Measurements from ENCODE around the gene SMAP2.
"Not testable (repeated sequence)": the region's sequence is repeated elsewhere in the genome, so short reads cannot be mapped to it uniquely, and the experiment has no call there.

The SMAP2 gene

DNA sequence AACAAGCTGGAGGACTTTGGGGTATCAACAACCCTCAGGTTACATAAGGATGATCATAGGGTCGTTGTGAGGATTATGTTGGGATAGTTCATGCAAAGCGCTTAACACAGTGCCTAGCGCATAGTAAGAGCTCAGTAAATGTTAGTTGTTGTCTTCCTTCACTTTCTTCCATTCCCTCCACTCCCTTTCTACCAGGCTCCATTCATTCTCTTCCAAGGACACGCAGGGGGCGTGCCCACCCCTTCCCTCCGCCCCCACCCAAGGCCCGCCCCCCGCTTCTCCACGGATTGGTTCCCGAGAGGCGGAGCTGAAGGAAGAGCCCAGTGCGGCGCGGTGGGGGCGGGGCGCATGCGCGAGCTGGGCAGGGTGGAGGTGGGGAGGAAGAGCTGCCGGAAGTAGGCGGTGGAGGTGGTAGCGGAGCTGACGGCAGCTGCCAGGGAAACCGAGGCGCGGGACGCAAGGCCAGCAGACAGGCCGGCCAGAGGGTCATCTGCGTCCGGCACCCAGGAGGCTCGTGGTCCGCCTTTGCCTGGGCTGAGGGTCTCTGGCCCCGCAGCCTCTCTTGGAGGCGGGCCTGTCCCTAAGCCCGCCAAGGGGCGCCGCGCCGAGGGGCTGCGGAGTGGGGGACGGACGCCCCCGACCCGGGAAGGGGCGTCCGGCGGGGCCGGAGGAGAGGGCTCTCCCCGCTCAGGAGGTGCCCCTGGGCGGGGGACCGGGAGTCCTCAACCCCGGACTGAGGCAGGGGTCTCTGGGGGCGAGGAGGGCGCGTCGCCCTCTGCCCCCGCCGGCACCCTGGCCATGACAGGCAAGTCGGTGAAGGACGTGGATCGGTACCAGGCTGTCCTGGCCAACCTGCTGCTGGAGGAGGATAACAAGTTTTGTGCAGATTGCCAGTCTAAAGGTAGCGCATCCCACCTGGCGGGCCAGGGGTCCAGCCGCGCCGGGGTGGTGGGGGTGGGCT lies at the start of gene SMAP2:
Gene SMAP2 (plus strand): TSS at position 405 of the 961 bp plus-strand sequence. CDS start 394 bp downstream, at position 799.
- DNase-seq = peak; percentile 96 to 97

DNA sequence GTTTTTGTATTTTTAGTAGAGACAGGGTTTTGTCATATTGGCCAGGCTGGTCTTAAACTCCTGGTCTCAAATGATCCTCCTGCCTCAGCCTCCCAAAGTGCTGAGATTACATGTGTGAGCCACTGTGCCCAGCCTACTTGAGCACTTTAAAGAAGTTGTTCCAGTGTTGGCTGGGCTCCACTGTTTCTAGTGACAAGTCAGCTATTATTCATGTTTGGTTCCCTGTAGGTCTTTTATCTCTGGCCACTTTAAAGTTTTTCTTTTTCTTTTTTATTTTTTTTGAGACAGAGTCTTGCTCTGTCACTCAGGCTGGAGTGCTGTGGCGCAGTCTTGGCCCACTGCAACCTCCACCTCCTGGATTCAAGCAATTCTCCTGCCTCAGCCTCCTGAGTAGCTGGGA lies 42.1 kb upstream of the SMAP2 start:
- not testable (repeated sequence) for DNase-seq

DNA sequence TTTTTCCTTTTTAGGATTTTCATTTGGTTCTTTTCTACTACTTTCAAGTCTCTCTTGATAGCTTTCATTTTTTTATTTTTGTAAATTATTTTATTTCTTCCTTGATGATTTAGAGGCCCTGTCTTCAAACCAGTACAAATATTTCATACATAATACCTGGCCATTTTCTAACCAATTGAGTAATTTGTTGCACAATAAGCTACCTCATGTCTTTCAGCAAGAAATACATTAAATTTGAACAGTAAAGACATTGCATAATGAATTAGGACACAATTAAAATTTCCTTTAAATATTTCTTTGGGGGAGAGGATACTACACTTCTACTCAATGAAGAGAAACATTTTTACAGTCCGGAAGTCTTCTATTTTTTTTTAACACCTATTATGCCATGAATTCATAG lies 40.8 kb upstream of the SMAP2 start:
- DNase-seq = no peak

DNA sequence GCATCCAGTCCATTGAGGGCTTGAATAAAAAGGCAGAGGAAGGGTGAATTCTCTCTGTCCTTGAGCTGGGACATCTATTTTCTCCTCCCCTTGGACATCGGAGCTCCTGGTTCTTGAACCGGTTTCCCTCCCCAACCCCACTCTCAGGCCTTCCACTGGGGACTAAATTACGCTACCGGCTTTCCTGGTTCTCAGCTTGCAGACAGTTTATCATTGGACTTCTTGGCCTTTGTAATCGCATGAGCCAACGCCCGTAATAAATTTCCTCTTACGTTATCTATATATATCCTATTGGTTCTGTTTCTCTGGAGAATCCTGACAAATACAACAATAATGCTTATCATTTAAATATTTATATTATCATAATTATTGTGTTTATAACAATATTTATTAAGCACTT lies 36.1 kb upstream of the SMAP2 start:
- DNase-seq = no peak

DNA sequence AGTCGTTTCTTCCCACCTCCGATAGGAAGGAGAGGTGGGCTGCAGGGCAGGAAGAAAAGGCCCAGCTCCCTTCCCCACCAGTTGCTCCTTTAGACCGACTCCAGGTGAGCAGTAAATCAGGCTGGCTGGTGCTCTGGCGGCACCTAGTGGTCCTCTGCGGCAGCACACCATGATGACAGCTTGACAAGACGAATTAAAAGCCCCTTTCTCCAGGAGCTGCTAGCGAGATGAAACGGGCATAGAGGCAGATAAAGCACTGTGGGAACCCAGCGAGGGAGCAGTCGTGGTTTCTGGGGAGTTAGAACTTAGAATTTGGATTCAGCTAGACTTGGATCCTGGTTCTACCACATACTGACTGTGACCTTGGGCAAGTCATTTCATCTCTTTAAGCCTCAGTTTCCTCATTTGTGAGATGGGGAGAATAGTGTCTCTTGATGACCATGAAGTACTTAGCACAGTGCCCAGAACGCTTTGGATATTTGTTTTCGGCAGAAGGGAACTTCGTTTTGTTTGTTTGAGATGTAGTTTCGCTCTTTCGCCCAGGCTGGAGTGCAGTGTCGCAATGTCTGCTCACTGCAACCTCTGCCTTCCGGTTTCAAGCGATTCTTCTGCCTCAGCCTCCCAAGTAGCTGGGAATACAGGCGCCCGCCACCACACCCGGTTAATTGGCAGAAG lies 34.6 kb upstream of the SMAP2 start:
- DNase-seq = peak; percentile 94 to 96

DNA sequence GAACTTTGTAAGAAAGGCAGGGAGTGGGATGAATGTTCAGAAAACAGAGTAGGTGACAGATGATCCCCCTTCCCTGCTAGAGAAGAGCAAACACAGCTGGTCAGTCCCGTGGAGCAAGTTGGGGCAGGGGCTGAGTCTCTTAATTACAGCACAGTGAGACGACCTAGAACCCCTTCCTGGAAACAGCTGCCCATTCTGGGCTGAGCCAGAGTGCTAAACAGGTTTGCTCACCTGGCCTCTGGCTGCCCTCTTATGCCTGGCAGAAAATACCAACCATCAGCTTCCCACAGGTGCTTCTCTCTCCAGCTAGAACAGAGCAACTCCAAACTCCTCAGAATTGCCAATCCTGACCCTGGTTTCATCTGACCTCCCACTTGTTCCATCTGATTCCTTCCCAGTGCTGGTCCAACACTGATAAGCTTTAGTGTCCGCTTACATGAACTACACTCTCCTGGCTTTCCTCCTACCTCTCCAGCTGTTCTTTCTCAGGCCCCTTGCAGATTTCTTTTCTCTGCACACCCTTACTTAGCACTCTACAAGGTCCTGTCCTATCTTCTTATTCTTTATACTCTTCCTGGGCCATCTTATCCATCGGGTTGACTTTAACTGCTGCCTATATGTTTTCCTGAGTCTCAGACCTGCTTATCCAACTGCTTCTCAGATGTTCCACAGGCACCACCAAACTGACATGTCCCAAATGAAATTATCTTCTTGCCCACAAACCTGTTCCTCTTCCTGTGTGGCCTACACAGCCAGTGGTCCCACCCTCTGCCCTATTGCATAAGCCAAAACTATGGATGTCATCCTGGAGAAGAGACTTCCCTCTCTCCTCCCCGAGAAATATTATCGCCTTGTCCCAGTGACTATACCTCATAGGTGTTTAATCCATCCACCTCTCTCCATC lies 33.9 kb upstream of the SMAP2 start:
- no peak for DNase-seq

DNA sequence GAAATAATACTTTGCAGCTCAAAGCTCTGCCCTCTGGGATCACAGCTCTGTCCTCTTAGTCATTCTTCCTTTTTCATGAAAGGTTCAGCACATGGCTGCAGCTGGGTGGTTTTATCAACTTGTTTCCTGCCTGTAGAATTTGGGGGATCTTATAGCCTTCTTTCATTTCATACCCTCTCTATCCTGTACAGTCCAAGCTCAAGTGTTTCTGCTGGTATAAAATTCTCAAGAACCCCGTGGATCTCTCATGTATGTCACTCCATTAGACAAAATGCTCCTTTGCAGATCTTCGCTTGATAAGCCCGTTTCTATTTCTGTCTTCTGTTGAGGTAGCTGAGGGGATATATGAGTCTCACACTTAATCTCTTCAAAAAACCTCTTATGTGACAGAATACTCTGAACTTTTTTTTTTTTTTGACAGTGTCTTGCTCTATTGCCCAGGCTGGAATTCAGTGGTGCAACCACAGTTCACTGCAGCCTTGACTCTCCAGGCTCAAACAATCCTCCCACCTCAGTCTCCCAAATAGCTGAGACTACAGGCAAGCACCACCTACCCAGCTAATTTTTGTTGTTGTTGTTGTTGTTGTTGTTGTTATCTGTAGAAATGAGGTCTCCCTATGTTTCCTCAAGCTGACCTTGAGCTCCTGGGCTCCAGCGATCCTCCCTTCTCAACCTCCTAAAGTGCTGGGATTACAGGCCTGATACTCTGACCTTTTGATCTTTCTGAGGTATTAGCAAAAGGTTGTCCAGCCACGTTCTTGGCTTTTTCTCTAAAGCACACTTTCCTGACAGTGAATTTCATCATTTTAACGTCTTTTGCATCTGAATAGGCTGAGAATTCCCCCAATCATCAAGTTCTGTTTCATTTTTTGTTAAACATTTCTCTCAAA lies 31.8 kb upstream of the SMAP2 start:
- DNase-seq = peak in 1 of 2 experiments; percentile 8

DNA sequence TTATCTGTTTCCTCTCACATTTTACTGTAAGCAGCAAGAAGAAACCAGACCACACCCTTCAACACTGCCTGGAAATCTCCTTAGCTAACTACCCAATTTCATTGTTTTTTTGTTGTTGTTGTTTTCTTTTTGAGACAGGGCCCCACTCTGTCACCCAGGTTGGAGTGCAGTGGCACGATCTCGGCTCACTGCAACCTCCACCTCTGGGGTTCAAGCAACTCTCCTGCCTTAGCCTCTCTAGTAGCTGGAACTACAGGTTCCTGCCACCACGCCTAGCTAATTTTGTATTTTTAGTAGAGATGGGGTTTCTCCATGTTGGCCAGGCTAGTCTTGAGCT lies 31.2 kb upstream of the SMAP2 start:
- not testable (repeated sequence) for DNase-seq

DNA sequence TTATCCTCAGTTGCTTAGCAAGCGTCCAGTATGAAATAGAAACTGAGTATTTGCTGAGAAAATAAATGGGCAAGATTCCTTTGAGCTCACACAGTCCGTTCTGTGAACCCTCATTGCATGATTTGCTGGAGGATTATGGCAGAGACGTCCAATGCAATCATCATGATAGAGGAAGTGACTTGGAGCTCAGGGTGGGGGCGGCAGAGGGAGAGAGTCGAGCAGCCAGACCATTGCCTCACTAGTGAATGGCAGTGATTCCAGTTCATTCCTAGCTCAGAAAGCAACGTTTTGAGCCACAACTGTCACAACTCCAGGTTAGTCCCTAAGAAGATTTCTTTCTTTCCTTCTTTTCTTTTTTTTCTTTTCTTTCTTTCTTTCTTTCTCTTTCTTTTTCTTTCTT lies 28.9 kb upstream of the SMAP2 start:
- peak in 1 of 2 experiments; percentile 14 for DNase-seq

DNA sequence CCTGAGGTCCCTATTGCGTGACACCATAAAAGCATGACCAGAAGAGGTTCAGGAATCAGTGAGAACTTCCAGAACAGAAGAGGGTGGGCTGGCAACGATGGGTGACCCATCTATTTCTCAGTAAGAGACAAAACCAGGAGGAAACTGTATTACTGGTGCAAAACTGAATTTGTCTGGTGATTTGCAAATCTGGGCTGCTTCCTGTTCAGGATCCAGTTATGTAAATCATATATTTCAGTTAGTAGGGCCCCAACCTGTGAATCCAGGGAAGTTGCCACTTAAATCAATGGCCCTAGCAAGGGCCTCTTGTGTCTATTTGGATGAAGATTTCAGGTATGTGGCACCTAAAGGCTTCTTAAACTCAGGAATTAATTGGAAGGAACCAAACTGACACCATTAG lies 23.1 kb upstream of the SMAP2 start:
- DNase-seq = no peak

DNA sequence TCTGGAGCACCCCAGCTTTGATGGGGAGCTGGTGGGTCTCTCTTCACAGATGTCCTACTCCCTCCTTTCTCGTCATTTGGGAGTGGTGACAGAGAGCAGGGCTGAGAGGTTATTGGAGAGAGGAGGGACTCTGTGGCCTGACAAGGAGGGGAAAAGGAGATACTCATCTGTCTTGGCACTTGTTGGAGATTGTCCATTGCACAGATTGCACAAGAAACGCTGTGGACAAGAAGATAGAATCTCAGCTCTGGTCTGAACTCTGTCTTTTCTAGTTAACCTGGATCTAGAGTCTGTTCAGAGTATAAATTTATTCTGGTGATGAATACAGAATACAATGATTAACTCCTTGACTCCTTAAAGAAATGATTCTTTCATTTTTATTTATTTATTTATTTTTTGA lies 22.4 kb upstream of the SMAP2 start:
- no peak for DNase-seq

DNA sequence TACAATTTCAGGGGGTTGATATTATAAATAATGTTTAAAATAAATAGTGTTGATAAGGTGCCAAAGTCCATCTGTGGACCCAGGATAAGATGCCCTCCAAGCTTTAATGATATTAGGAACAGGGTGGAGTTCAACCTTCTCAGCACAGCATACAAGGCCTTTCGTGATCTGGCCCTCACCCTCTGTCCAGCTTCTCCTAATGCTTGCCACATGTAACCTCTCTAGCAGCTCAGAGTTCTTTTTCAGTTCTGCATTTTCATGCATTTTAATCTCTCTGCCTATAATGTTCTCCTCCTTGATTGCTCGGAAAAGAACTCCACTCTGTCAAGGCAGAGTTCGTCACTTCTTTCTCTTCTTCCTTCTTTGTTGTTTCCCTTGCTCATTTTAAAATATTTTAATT lies 21.4 kb upstream of the SMAP2 start:
- DNase-seq = no peak

DNA sequence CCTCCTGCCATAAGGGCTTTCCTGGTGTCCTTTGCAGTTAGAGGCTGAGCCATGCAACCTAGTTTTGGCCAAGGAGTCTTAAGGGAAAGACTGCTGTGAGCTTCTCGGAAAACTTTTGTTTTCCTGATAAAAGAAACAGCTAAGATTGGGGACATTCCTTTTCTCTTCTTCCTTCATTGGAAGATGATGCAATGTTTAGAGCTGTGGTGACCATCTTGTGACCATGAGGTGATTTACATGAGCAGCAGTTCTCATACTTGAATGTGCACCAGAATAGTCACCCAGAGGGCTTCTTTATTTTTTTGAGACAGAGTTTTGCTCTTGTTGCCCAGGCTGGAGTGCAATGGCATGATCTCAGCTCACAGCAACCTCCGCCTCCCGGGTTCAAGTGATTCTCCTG lies 20.4 kb upstream of the SMAP2 start:
- DNase-seq = no peak

DNA sequence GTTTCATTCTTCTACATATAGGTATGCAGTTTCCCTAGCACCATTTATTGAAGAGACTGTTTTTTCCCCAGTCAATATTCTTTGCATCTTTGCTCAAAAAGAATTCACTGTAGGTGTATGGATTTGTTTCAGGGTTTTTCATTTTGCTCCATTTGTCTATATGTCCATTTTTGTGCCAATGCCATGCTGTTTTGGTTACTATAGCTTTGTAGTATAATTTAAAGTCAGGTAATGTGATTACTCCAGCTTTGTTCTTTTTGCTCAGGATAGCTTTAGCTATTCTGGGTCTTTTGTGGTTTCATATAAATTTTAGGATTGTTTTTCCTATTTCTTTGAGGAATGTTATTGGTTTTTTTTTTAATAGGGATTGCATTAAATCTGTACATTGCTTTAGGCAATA lies 15.9 kb upstream of the SMAP2 start:
- DNase-seq = no peak

DNA sequence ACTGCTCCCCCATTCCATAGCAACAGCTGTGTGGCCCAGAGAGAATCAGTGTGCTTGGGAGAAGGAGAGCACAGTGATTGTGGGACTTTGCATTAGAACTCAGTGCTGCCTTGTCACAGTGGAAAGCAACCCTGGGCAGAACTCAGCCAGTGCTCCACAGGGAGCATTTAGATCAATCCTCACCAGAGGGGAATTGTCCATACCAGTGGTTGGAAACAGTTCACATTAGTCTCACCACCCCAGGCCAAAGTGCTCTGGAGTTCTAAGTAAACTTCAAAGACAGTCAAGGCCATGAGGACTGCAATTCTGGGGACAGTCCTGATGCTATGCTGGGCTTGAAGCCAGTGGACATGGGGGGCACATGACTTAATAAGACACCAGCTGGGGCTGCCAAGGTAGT lies 12.9 kb upstream of the SMAP2 start:
- DNase-seq = no peak

DNA sequence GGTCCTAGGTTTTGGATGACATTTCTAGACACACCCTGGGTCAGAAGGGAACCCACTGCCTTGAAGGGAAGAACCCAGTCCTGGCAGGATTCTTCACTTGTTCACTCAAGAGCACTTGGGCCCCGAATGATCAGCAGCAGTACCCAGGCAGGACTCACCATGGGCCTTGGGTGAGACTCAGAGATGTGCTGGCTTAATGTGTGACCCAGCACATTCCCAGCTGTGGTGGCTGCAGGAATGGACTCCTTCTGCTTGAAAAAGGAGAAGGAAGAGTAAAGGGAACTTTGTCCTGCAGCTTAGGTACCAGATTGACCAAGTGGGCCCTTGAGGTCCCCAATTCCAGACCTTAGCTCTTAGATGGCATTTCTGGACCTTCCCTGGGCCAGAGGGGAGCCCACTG lies 12.3 kb upstream of the SMAP2 start:
- no peak for DNase-seq

DNA sequence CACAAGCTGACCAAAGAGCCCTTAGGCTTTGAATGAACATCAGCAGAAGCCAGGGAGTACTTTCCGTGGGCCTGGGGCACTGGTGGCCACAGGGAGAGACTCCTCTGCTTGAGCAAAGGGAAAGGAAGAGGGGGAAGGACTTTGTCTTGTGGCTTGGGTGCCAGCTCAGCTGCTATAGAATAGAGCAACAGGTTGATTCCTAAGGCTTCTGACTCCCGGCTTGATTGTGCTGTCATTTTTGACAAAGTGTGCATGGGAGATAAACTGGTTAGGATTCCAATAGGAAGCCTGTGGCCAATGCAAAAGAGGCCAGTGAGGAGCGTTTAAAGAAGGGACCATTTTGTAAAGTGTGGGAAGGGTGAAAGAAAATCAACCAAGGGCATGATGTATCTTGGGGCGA lies 11.9 kb upstream of the SMAP2 start:
- DNase-seq = no peak

DNA sequence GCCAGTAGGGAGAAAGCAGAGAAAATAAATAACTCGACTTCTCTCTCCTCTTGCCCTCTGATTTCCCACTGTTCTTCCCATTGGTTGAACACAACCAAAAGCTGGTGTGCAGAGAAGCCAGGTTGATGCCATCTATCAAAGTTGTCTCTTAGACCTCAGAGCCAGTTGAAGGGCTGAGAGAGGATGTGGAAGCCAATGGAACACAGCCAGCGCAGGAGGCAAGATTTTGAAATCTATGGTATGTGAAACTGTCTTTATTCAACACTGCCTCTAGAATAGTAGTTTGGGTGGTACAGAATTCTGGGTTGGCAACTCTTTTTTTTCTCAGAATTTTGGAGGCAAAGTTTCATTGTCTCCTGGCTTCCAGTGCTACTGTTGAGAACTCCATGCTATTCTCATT lies 11.3 kb upstream of the SMAP2 start:
- no peak for DNase-seq

DNA sequence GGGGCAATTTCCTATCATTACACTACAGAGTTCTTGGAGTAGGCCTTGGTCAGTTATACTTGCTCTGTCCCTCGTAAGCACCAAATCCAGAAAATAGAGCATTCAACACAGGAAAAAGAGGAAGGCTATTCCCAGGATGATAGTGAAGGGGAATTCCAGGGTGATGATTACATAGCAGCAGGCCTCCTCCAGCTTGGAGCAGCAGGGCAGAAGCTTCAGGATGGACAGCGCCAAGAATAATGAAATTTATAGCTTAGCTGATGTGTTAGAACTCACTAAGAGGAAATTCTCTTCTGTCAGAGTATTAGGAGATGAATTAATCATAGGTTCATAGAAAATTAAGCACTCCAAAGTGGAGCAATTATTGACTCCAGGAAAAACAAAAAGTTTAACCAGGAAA lies 10.8 kb upstream of the SMAP2 start:
- no peak for DNase-seq

DNA sequence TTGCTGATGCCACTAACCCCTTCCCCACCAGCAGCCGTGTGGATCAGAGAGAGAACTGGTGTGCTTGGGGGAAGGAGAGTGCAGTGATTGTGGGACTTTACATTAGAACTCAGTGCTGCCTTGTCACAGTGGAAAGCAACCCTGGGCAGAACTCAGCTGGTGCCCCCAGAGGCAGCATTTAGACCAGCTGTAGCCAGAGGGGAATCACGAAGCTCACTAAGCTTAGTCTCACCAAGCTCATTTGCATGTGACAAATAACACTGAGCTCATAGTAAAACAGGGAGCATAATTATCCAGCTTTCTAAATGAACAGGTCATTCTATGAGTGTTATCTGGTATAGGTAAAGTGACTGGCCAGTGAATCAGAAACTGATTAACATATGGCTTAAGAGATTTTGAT lies 9.8 kb upstream of the SMAP2 start:
- no peak for DNase-seq

DNA sequence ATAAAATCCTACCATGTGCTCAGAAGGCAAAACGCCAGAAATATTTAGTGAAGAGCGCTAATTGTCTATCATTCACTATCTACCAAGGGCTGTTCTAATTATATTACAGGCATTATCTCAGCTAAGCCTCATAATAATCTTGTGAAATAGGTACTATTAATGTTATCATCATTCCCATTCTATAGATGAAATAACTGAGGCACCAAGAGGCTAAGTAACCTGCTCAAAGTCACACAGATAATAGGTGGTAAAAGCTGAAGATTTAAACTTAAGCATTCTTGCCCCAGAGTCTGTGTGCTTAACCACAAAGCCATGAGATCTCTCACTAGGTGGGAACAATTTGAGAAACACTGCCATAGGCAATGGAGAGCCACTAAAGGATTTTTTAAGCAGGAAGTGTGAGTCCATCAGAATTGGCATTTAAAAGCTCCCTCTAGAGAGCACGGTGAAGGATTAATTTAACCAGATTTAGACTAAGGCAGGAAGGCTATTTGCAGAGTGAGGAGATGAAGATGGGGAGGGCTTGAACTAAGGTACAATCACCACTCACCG lies 1.7 kb upstream of the SMAP2 start:
- no peak for DNase-seq
